GM18870 (cell line): ENCODE results near the gene CORO6.

Experiments
- ATAC-seq: cut with Tn5 transposase; IDR thresholded peaks from one replicate; pipeline ENCODE4 v1.9.1; 2021; ENCODE audit warnings: moderate library complexity; ENCODE audit not compliant: unreplicated experiment

CORO6 gene

DNA sequence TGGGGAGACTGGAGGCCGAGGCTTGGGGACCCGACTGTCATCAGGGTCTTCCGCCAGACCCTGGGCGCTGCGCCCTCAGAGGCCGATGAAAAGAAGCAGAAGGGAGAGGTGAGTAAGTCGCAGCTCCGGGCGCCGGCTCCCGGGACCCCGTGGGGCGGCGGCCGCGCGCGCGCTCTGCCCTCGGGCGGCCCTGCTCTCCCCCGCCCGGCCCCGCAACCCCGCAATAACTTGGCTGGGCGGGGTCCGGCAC lies 55.5 kb downstream of the CORO6 start:
- ATAC-seq, result no peak

- ATAC-seq, result no peak
Measured at GRCh38 chr17:29566473-29567303, 56.0 kb downstream of the CORO6 start, which contains the start of gene ABHD15. Gene ABHD15, minus strand, starts transcription at chr17:29567037. Its CDS starts 71 bp downstream, at chr17:29566966.

DNA sequence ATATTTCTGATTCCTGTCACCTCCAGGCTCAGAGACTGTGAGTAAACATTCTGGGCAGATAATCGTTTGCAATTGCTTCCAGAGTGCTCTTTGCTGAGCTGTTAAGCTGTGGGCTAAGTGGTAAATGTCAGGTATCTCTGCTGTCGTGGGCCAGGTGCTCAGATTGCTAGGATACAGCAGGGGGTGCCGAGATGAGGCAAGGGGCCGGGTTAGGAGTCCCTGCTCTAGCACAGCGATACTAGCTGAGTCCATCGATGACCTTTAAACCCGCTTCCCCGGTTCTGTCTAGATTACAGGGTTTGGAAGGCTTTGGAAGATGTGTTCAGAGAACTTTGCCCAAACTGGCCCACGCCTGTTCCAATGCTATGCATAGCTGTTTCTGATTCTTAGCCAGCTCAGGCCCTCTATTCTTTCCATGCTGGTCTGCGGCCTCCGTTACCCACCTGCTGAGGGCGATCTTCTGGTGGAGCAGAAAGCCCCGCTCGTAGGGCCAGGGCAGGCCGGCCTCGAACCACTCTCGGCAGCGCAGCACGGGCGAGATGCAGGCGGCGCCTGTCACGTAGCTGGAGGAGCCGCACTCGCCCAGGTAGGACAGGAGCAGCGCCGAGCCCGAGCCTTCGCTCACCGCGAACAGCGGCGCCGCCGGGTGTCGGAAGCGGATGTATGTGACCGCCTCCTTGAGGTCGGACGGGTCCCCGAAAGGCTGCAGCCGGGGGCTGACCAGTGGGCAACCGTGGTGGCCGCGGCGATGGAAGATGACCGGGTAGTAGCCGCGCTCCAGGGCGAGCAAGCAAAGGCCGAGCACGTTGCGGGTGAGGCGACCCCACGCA lies 56.9 kb downstream of the CORO6 start:
- ATAC-seq, result no peak
